ENCODE measurements around the gene LBX1. TPM values are rescaled to one million over a fixed set of nuclear protein-coding genes. Genes with fewer than 3 reads are reported as not detected.

Gene LBX1
- total and polyA plus RNA-seq, 2 donors (not counting 1 experiment from before 2014, with no cell fraction given): not detected

- ATAC-seq (ENCODE audit: low read depth) (no peak), DNase-seq (peak; percentile 70)
- Mint-ChIP-seq H3K9me3 (ENCODE audit: insufficient read depth) (no peaks in the 10 kb centered on the region), H3K4me1 (peaks cover 12% of the 10 kb centered on the region), H3K27me3 (peaks cover 76% of the 10 kb centered on the region), H3K4me3 (peak overlapping the region; percentile 74), H3K27ac (no peak overlapping the region)
- no peaks in the 10 kb centered on the region for H4K20me1 ChIP-seq (ENCODE audit: control insufficient read depth, insufficient read depth, low read length, poor library complexity, severe bottlenecking)
- ChIA-PET CTCF (interaction anchor here (0.9 to 1.2 kb wide), 3 partner anchors 22 to 76 kb away, joined by 3 to 4 read pairs (median 3); no protein-coding TSS in a partner anchor), POLR2A (no interaction called here)
- 12% methylated on average over 34 of the region's 38 CpGs for WGBS (ENCODE audit: insufficient coverage)
- peaks cover 21 to 32% of the 10 kb centered on the region in 2 donors for H3K4me1 ChIP-seq (ENCODE audit: control insufficient read depth in 2 of 2, insufficient read depth in 2 of 2, low read length in 2 of 2)
- no peaks in the 10 kb centered on the region for H3K79me2 ChIP-seq (ENCODE audit: control insufficient read depth, insufficient read depth, low read length)
- H3K9ac ChIP-seq (ENCODE audit: low read length): peak overlapping the region; percentile 6
- H3K27ac ChIP-seq (ENCODE audit: low read length in 2 of 2): no peak overlapping the region
- no peaks in the 10 kb centered on the region for H3K36me3 ChIP-seq (replicated peaks in 1 of 2; ENCODE audit: control extremely low read depth in 1 of 2, control insufficient read depth in 1 of 2, extremely low read depth in 1 of 2, insufficient read depth in 2 of 2, low read length in 1 of 2)
- H2AFZ ChIP-seq (ENCODE audit: insufficient read depth, low read depth, low read length, poor library complexity, severe bottlenecking): peak overlapping the region; percentile 41
- peaks cover 0 to 35% (median 0%) of the 10 kb centered on the region in 3 donors for H3K9me3 ChIP-seq (ENCODE audit: control extremely low read depth in 1 of 3, control insufficient read depth in 2 of 3, insufficient read depth in 1 of 3, low read length in 2 of 3)
- peaks cover 0 to 83% (median 75%) of the 10 kb centered on the region in 4 experiments for H3K27me3 ChIP-seq (replicated peaks in 1 of 4; ENCODE audit: control extremely low read depth in 1 of 4, control insufficient read depth in 3 of 4, insufficient read depth in 4 of 4, low read length in 3 of 4)
- H3K4me3 ChIP-seq (ENCODE audit: control extremely low read depth in 1 of 5, extremely low read depth in 1 of 5, insufficient read depth in 1 of 5, low read depth in 2 of 5, low read length in 4 of 5): peak overlapping the region in 2 of 5 experiments; percentile 3 to 4
- peak overlapping the region; percentile 70 for H3K4me2 ChIP-seq (replicated peaks; ENCODE audit: low read depth, low read length, poor library complexity, severe bottlenecking)
- intact Hi-C loops (cut with micrococcal nuclease): loop anchor here (2.0 kb wide), 1 partner anchor 21 kb away; no protein-coding TSS in a partner anchor
- TF ChIP-seq EZH2 (IDR thresholded peaks at IDR 0.05; ENCODE audit: borderline replicate concordance, insufficient read depth, low read depth, low read length, poor library complexity, severe bottlenecking): no peak
- no peak for TF ChIP-seq CTCF (IDR thresholded peaks at IDR 0.05)
Measured at GRCh38 chr10:101237081-101237981, 8.1 kb upstream of the LBX1 start.
